ENCODE data around the gene NFAT5.
A peak's percentile ranks its signal among the peaks of the same experiment; 100 is the strongest.
"Not testable (repeated sequence)": the region's sequence is repeated elsewhere in the genome, so short reads cannot be mapped to it uniquely, and the experiment has no call there.

NFAT5 gene

GRCh38 chr16:69564845-69565670 is 708 bp upstream of the NFAT5 start:
- DNase-seq (ENCODE audit: low spot score in 2 of 2) (no peak), ATAC-seq (peak; percentile 20)
- H3K4me1 Mint-ChIP-seq, result peaks cover 51% of the 10 kb centered on the region

GRCh38 chr16:69566240-69566980 is 644 bp downstream of the NFAT5 start:
- peak overlapping the region; percentile 99 for H3K27ac Mint-ChIP-seq

More at GRCh38 chr16:69564845-69565670, 708 bp upstream of the NFAT5 start:
- H3K4me3 Mint-ChIP-seq, result peak overlapping the region; percentile 100
- no peaks in the 10 kb centered on the region for H3K9me3 Mint-ChIP-seq
- H3K36me3 Mint-ChIP-seq, result peaks cover 55% of the 10 kb centered on the region
- peak overlapping the region; percentile 99 for H3K27ac Mint-ChIP-seq

GRCh38 chr16:69566981-69567680 is 1.4 kb downstream of the NFAT5 start:
- peak overlapping the region; percentile 100 for H3K4me3 Mint-ChIP-seq
- peak overlapping the region; percentile 99 for H3K27ac Mint-ChIP-seq
- H3K36me3 Mint-ChIP-seq, result peaks cover 73% of the 10 kb centered on the region
- DNase-seq (ENCODE audit: low spot score in 2 of 2), result peak; percentile 8 to 77
- H3K9me3 Mint-ChIP-seq, result no peaks in the 10 kb centered on the region
- H3K4me1 Mint-ChIP-seq, result peaks cover 46% of the 10 kb centered on the region
- ATAC-seq, result no peak

More at GRCh38 chr16:69566240-69566980, 644 bp downstream of the NFAT5 start:
- no peak for DNase-seq (ENCODE audit: low spot score in 2 of 2)
- H3K9me3 Mint-ChIP-seq, result no peaks in the 10 kb centered on the region
- peak overlapping the region; percentile 100 for H3K4me3 Mint-ChIP-seq
- peak; percentile 27 for ATAC-seq
- H3K4me1 Mint-ChIP-seq, result peaks cover 51% of the 10 kb centered on the region
- peaks cover 66% of the 10 kb centered on the region for H3K36me3 Mint-ChIP-seq

GRCh38 chr16:69568676-69569075 is 2.9 kb downstream of the NFAT5 start:
- Mint-ChIP-seq H3K4me3 (peak overlapping the region; percentile 100), H3K9me3 (no peaks in the 10 kb centered on the region), H3K4me1 (peaks cover 32% of the 10 kb centered on the region), H3K27ac (peak overlapping the region; percentile 29), H3K36me3 (peaks cover 82% of the 10 kb centered on the region)
- DNase-seq (ENCODE audit: low spot score in 2 of 2), result no peak
- no peak for ATAC-seq

- H3K36me3 Mint-ChIP-seq, result peaks cover 67% of the 10 kb centered on the region
- not testable (repeated sequence) for H3K9me3 Mint-ChIP-seq; H3K27ac Mint-ChIP-seq; DNase-seq (ENCODE audit: low spot score in 2 of 2); ATAC-seq; H3K4me3 Mint-ChIP-seq
- H3K4me1 Mint-ChIP-seq, result peaks cover 32% of the 10 kb centered on the region
These were observed 13.0 kb downstream of the NFAT5 start for GRCh38 chr16:69578771-69579170.

- Mint-ChIP-seq H3K4me1 (peaks cover 32% of the 10 kb centered on the region), H3K4me3 (no peak overlapping the region), H3K9me3 (no peaks in the 10 kb centered on the region), H3K36me3 (peaks cover 62% of the 10 kb centered on the region), H3K27ac (no peak overlapping the region)
- no peak for DNase-seq (ENCODE audit: low spot score in 2 of 2)
- ATAC-seq, result no peak
These were observed 14.2 kb downstream of the NFAT5 start for GRCh38 chr16:69579783-69580481.

- Mint-ChIP-seq H3K27ac (peak overlapping the region; percentile 76), H3K36me3 (peaks cover 67% of the 10 kb centered on the region), H3K9me3 (no peaks in the 10 kb centered on the region), H3K4me3 (peak overlapping the region; percentile 30), H3K4me1 (peaks cover 40% of the 10 kb centered on the region)
- DNase-seq (ENCODE audit: low spot score in 2 of 2) (no peak), ATAC-seq (peak; percentile 69)
These were observed 15.5 kb downstream of the NFAT5 start for GRCh38 chr16:69581297-69581696.

- ATAC-seq; DNase-seq (ENCODE audit: low spot score in 2 of 2); H3K27ac Mint-ChIP-seq; H3K9me3 Mint-ChIP-seq; H3K4me3 Mint-ChIP-seq: not testable (repeated sequence)
- peaks cover 32% of the 10 kb centered on the region for H3K4me1 Mint-ChIP-seq
- peaks cover 83% of the 10 kb centered on the region for H3K36me3 Mint-ChIP-seq
These were observed 18.7 kb downstream of the NFAT5 start for GRCh38 chr16:69584493-69584892.

GRCh38 chr16:69589434-69590269 is 23.9 kb downstream of the NFAT5 start:
- ATAC-seq (peak; percentile 48), DNase-seq (ENCODE audit: low spot score in 2 of 2) (no peak)
- no peaks in the 10 kb centered on the region for H3K9me3 Mint-ChIP-seq
- H3K36me3 Mint-ChIP-seq, result peaks cover 89% of the 10 kb centered on the region
- H3K4me3 Mint-ChIP-seq, result no peak overlapping the region
- H3K4me1 Mint-ChIP-seq, result peaks cover 29% of the 10 kb centered on the region
- H3K27ac Mint-ChIP-seq, result peak overlapping the region; percentile 48

- H3K9me3 Mint-ChIP-seq, result no peaks in the 10 kb centered on the region
- ATAC-seq (no peak), DNase-seq (ENCODE audit: low spot score in 2 of 2) (no peak)
- peaks cover 32% of the 10 kb centered on the region for H3K4me1 Mint-ChIP-seq
- no peak overlapping the region for H3K27ac Mint-ChIP-seq
- no peak overlapping the region for H3K4me3 Mint-ChIP-seq
- H3K36me3 Mint-ChIP-seq, result peaks cover 83% of the 10 kb centered on the region
These were observed 24.8 kb downstream of the NFAT5 start for GRCh38 chr16:69590590-69590989.

GRCh38 chr16:69593751-69594255 is 28.0 kb downstream of the NFAT5 start:
- peaks cover 60% of the 10 kb centered on the region for H3K36me3 Mint-ChIP-seq
- no peak overlapping the region for H3K27ac Mint-ChIP-seq
- no peak overlapping the region for H3K4me3 Mint-ChIP-seq
- ATAC-seq (no peak), DNase-seq (ENCODE audit: low spot score in 2 of 2) (no peak)
- H3K4me1 Mint-ChIP-seq, result peaks cover 40% of the 10 kb centered on the region
- H3K9me3 Mint-ChIP-seq, result no peaks in the 10 kb centered on the region

- Mint-ChIP-seq H3K27ac (peak overlapping the region; percentile 32), H3K4me1 (peaks cover 40% of the 10 kb centered on the region), H3K36me3 (peaks cover 56% of the 10 kb centered on the region), H3K9me3 (no peaks in the 10 kb centered on the region), H3K4me3 (peak overlapping the region; percentile 9)
- ATAC-seq (peak; percentile 73), DNase-seq (ENCODE audit: low spot score in 2 of 2) (no peak)
These were observed 29.6 kb downstream of the NFAT5 start for GRCh38 chr16:69595127-69596036.

- no peak for DNase-seq (ENCODE audit: low spot score in 2 of 2)
- Mint-ChIP-seq H3K4me3 (no peak overlapping the region), H3K27ac (no peak overlapping the region)
These were observed 31.0 kb downstream of the NFAT5 start for GRCh38 chr16:69596801-69597200.

More at GRCh38 chr16:69596801-69597200, 31.0 kb downstream of the NFAT5 start:
- no peak for ATAC-seq
- Mint-ChIP-seq H3K4me1 (peaks cover 42% of the 10 kb centered on the region), H3K36me3 (peaks cover 44% of the 10 kb centered on the region), H3K9me3 (no peaks in the 10 kb centered on the region)
